IPS DF 6.9 (cell line): Measurements from ENCODE around the gene STN1.

Experiments
- DNase-seq: peaks from one replicate; pipeline ENCODE4 v3.0.0-alpha.2; 2013; ENCODE audit warnings: low read depth, low spot score
- H3K27ac ChIP-seq: one replicate; pipeline ENCODE4 v1.5.1; 2013; ENCODE audit warnings: low read length, control low read depth
- H3K27me3 ChIP-seq: 2 replicates; pipeline ENCODE4 v1.6.1; 2013; ENCODE audit warnings: mild to moderate bottlenecking, low read length; ENCODE audit not compliant: control insufficient read depth, insufficient read depth
- H3K36me3 ChIP-seq: 2 replicates; pipeline ENCODE4 v1.6.1; 2013; ENCODE audit warnings: low read length; ENCODE audit not compliant: control insufficient read depth, insufficient read depth
- H3K4me1 ChIP-seq: 2 replicates; pipeline ENCODE4 v1.6.1; 2013; ENCODE audit warnings: low read length; ENCODE audit not compliant: control insufficient read depth, insufficient read depth
- H3K4me3 ChIP-seq: 2 replicates; pipeline ENCODE4 v1.5.1; 2013; ENCODE audit warnings: mild to moderate bottlenecking, low read length
- H3K9me3 ChIP-seq: 2 replicates; pipeline ENCODE4 v1.6.1; 2013; ENCODE audit warnings: low read length, inconsistent platforms; ENCODE audit not compliant: control insufficient read depth, insufficient read depth
- WGBS: extraction: QIAGEN DNeasy Blood & Tissue Kit; methylation state at CpG from one replicate; pipeline ENCODE4 v1.1.7; 2013; ENCODE audit warnings: mixed read lengths, missing lambda C conversion rate; ENCODE audit not compliant: insufficient read length, insufficient coverage; 5-methylcytosine and 5-hydroxymethylcytosine counted together

STN1 gene

GRCh38 chr10:103947799-103948516 lies 30.0 kb upstream of the STN1 start:
- H3K4me3 ChIP-seq: no peak overlapping the region
- no peak overlapping the region for H3K27ac ChIP-seq
- H3K27me3 ChIP-seq: no peaks in the 10 kb centered on the region
- WGBS: no CpG with 5 or more reads among the region's 3 CpGs
- H3K9me3 ChIP-seq: no peaks in the 10 kb centered on the region
- no peak for DNase-seq
- no peaks in the 10 kb centered on the region for H3K36me3 ChIP-seq
- H3K4me1 ChIP-seq: no peaks in the 10 kb centered on the region

- no CpG with 5 or more reads among the region's 2 CpGs for WGBS
Observed at GRCh38 chr10:103942866-103943265, 24.9 kb upstream of the STN1 start.

GRCh38 chr10:103941801-103942200 lies 23.8 kb upstream of the STN1 start:
- DNase-seq: no peak
- Histone ChIP-seq H3K27me3 (no peaks in the 10 kb centered on the region), H3K27ac (no peak overlapping the region), H3K4me1 (no peaks in the 10 kb centered on the region), H3K4me3 (no peak overlapping the region), H3K36me3 (no peaks in the 10 kb centered on the region), H3K9me3 (no peaks in the 10 kb centered on the region)
- no CpG with 5 or more reads among the region's 2 CpGs for WGBS

More at GRCh38 chr10:103942866-103943265, 24.9 kb upstream of the STN1 start:
- Histone ChIP-seq H3K4me1 (no peaks in the 10 kb centered on the region), H3K4me3 (no peak overlapping the region), H3K36me3 (no peaks in the 10 kb centered on the region), H3K9me3 (no peaks in the 10 kb centered on the region), H3K27ac (no peak overlapping the region), H3K27me3 (no peaks in the 10 kb centered on the region)
- no peak for DNase-seq

- Histone ChIP-seq H3K4me3 (no peak overlapping the region), H3K27ac (no peak overlapping the region), H3K27me3 (no peaks in the 10 kb centered on the region), H3K4me1 (no peaks in the 10 kb centered on the region), H3K9me3 (no peaks in the 10 kb centered on the region), H3K36me3 (no peaks in the 10 kb centered on the region)
- no peak for DNase-seq
Observed at GRCh38 chr10:103939522-103939921, 21.5 kb upstream of the STN1 start.

- H3K27me3 ChIP-seq: no peaks in the 10 kb centered on the region
- no peaks in the 10 kb centered on the region for H3K9me3 ChIP-seq
- H3K27ac ChIP-seq: no peak overlapping the region
- H3K4me1 ChIP-seq: no peaks in the 10 kb centered on the region
- no peaks in the 10 kb centered on the region for H3K36me3 ChIP-seq
- no peak overlapping the region for H3K4me3 ChIP-seq
- WGBS: no CpG with 5 or more reads among the region's 6 CpGs
- no peak for DNase-seq
Observed at GRCh38 chr10:103936022-103936421, 18.0 kb upstream of the STN1 start.

- Histone ChIP-seq H3K27ac (no peak overlapping the region), H3K9me3 (no peaks in the 10 kb centered on the region), H3K4me3 (no peak overlapping the region), H3K4me1 (no peaks in the 10 kb centered on the region), H3K27me3 (no peaks in the 10 kb centered on the region), H3K36me3 (no peaks in the 10 kb centered on the region)
- no peak for DNase-seq
- WGBS: no CpG with 5 or more reads among the region's 6 CpGs
Observed at GRCh38 chr10:103934308-103934707, 16.3 kb upstream of the STN1 start.

- H3K27ac ChIP-seq: no peak overlapping the region
Observed at GRCh38 chr10:103933557-103934121, 15.7 kb upstream of the STN1 start.

GRCh38 chr10:103932971-103933370 lies 15.0 kb upstream of the STN1 start:
- Histone ChIP-seq H3K9me3 (no peaks in the 10 kb centered on the region), H3K36me3 (no peaks in the 10 kb centered on the region), H3K27ac (no peak overlapping the region), H3K4me1 (no peaks in the 10 kb centered on the region), H3K4me3 (no peak overlapping the region), H3K27me3 (no peaks in the 10 kb centered on the region)
- no CpG with 5 or more reads among the region's 3 CpGs for WGBS
- DNase-seq: no peak

More at GRCh38 chr10:103933557-103934121, 15.7 kb upstream of the STN1 start:
- Histone ChIP-seq H3K9me3 (no peaks in the 10 kb centered on the region), H3K36me3 (no peaks in the 10 kb centered on the region), H3K27me3 (no peaks in the 10 kb centered on the region), H3K4me3 (no peak overlapping the region), H3K4me1 (no peaks in the 10 kb centered on the region)
- WGBS: no CpG with 5 or more reads among the region's 4 CpGs
- no peak for DNase-seq

GRCh38 chr10:103932271-103932670 lies 14.3 kb upstream of the STN1 start:
- Histone ChIP-seq H3K36me3 (no peaks in the 10 kb centered on the region), H3K27me3 (no peaks in the 10 kb centered on the region), H3K4me1 (no peaks in the 10 kb centered on the region), H3K27ac (no peak overlapping the region), H3K9me3 (no peaks in the 10 kb centered on the region), H3K4me3 (no peak overlapping the region)
- DNase-seq: no peak
- WGBS: no CpG with 5 or more reads among the region's 7 CpGs

- Histone ChIP-seq H3K27ac (no peak overlapping the region), H3K4me1 (no peaks in the 10 kb centered on the region), H3K4me3 (no peak overlapping the region), H3K36me3 (no peaks in the 10 kb centered on the region), H3K9me3 (no peaks in the 10 kb centered on the region), H3K27me3 (no peaks in the 10 kb centered on the region)
- WGBS: no CpG with 5 or more reads among the region's 2 CpGs
- no peak for DNase-seq
Observed at GRCh38 chr10:103931603-103932002, 13.6 kb upstream of the STN1 start.

GRCh38 chr10:103930881-103931280 lies 12.9 kb upstream of the STN1 start:
- H3K36me3 ChIP-seq: no peaks in the 10 kb centered on the region
- WGBS: no CpG with 5 or more reads among the region's 6 CpGs
- H3K27ac ChIP-seq: no peak overlapping the region
- no peaks in the 10 kb centered on the region for H3K27me3 ChIP-seq
- no peaks in the 10 kb centered on the region for H3K9me3 ChIP-seq
- H3K4me1 ChIP-seq: no peaks in the 10 kb centered on the region
- DNase-seq: no peak
- H3K4me3 ChIP-seq: no peak overlapping the region
